Measurements from ENCODE around the gene HMX2. TPM values are rescaled to one million over a fixed set of nuclear protein-coding genes. Genes with fewer than 3 reads are reported as not detected.
A peak's percentile ranks its signal among the peaks of the same experiment; 100 is the strongest.

Gene HMX2
- total RNA-seq, 4 donors from 2014 or later, result not detected

- DNase-seq (ENCODE audit: low spot score in 2 of 2), result no peak
Measured at GRCh38 chr10:123149568-123150270, 1.8 kb downstream of the HMX2 start.

GRCh38 chr10:123150271-123150985, 2.5 kb downstream of the HMX2 start:
- DNase-seq (ENCODE audit: low spot score in 2 of 2), result no peak
- Histone ChIP-seq H3K4me1 (peaks cover 59% of the 10 kb centered on the region), H3K27me3 (peaks cover 82% of the 10 kb centered on the region), H3K9me3 (no peaks in the 10 kb centered on the region), H3K36me3 (no peaks in the 10 kb centered on the region), H3K27ac (no peak overlapping the region), H3K4me3 (peak overlapping the region; percentile 42)
- TF ChIP-seq CTCF (IDR thresholded peaks at IDR 0.05) (no peak), EP300 (IDR thresholded peaks at IDR 0.05) (no peak), POLR2A (IDR thresholded peaks at IDR 0.05) (no peak), POLR2AphosphoS5 (IDR thresholded peaks at IDR 0.05) (no peak)
- 9% methylated on average over 31 of the region's 34 CpGs for WGBS

More at GRCh38 chr10:123149568-123150270, 1.8 kb downstream of the HMX2 start:
- Histone ChIP-seq H3K27ac (no peak overlapping the region), H3K9me3 (no peaks in the 10 kb centered on the region), H3K4me3 (peak overlapping the region; percentile 42), H3K4me1 (peaks cover 60% of the 10 kb centered on the region), H3K36me3 (no peaks in the 10 kb centered on the region), H3K27me3 (peaks cover 89% of the 10 kb centered on the region)
- no peak for TF ChIP-seq CTCF (IDR thresholded peaks at IDR 0.05)
- WGBS, result 1% methylated on average over 35 of the region's 76 CpGs

- Histone ChIP-seq H3K27ac (no peak overlapping the region), H3K4me1 (peaks cover 57% of the 10 kb centered on the region), H3K36me3 (no peaks in the 10 kb centered on the region), H3K9me3 (no peaks in the 10 kb centered on the region), H3K4me3 (peak overlapping the region; percentile 31), H3K27me3 (peaks cover 75% of the 10 kb centered on the region)
- WGBS, result 7% methylated on average over 30 of the region's 56 CpGs
- DNase-seq (ENCODE audit: low spot score in 2 of 2), result no peak
- TF ChIP-seq CTCF (IDR thresholded peaks at IDR 0.05), result no peak
- no peak for TF ChIP-seq EP300 (IDR thresholded peaks at IDR 0.05)
- TF ChIP-seq POLR2A (IDR thresholded peaks at IDR 0.05), result no peak
- TF ChIP-seq POLR2AphosphoS5 (IDR thresholded peaks at IDR 0.05), result no peak
Measured at GRCh38 chr10:123150986-123151736, 3.2 kb downstream of the HMX2 start.

- WGBS, result 35% methylated on average over 7 of the region's 7 CpGs
- H3K4me3 ChIP-seq, result no peak overlapping the region
- DNase-seq (ENCODE audit: low spot score in 2 of 2), result no peak
- peaks cover 52% of the 10 kb centered on the region for H3K4me1 ChIP-seq
- no peaks in the 10 kb centered on the region for H3K9me3 ChIP-seq
- peaks cover 2% of the 10 kb centered on the region for H3K36me3 ChIP-seq
- H3K27me3 ChIP-seq, result peaks cover 69% of the 10 kb centered on the region
- H3K27ac ChIP-seq, result no peak overlapping the region
- TF ChIP-seq CTCF (IDR thresholded peaks at IDR 0.05) (no peak), POLR2A (IDR thresholded peaks at IDR 0.05) (no peak), POLR2AphosphoS5 (IDR thresholded peaks at IDR 0.05) (no peak), EP300 (IDR thresholded peaks at IDR 0.05) (no peak)
Measured at GRCh38 chr10:123151737-123152135, 3.8 kb downstream of the HMX2 start.

Measured in suprapubic skin (tissue), 4 donors.